Measurements from ENCODE around the gene BRAF. TPM values are rescaled to one million over a fixed set of nuclear protein-coding genes. Genes with fewer than 3 reads are reported as not detected.
"Not testable (repeated sequence)": the region's sequence is repeated elsewhere in the genome, so short reads cannot be mapped to it uniquely, and the experiment has no call there.

Gene BRAF
- total RNA-seq, 1 donor: 106 TPM

DNA sequence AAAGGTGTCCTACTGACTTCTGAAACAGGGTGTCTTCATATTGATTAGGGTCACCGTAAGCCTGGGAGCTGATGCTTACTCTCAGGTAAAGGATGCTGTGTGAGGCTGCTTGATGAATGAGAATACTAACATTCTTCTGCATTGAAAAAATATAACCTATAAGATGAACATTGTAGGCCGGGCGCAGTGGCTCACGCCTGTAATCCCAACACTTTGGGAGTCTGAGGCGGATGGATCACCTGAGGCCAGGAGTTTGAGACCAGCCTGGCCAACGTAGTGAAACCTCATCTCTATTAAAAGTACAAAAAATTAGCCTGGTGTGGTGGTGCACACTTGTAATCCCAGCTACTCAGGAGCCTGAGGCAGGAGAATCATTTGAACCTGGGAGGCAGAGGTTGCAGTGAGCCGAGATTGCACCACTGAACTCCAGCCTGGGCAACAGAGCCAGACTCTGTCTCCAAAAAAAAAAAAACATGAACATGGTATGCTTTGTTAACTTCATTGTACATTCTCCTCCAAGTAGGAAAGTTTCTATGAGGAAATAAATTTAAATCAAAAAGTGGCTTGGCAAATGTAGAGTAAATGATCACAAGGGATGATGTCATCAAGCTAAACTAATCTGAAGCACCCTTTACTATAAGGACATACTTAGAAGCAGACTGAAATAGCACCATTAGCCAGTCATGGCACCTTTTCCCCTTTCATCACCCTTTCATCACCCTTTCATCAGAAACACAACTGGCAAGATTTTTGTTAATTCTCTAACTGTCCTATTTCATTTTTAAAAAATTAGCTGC is 1.5 kb upstream of the BRAF start:
- H3K4me3 ChIP-seq (ENCODE audit: low read length): no peak overlapping the region
- no peaks in the 10 kb centered on the region for H3K27me3 ChIP-seq (ENCODE audit: insufficient read depth, low read length)
- H3K9me3 ChIP-seq (ENCODE audit: low read depth, low read length): no peaks in the 10 kb centered on the region
- peaks cover 15% of the 10 kb centered on the region for H3K4me1 ChIP-seq (ENCODE audit: insufficient read depth, low read length)

DNA sequence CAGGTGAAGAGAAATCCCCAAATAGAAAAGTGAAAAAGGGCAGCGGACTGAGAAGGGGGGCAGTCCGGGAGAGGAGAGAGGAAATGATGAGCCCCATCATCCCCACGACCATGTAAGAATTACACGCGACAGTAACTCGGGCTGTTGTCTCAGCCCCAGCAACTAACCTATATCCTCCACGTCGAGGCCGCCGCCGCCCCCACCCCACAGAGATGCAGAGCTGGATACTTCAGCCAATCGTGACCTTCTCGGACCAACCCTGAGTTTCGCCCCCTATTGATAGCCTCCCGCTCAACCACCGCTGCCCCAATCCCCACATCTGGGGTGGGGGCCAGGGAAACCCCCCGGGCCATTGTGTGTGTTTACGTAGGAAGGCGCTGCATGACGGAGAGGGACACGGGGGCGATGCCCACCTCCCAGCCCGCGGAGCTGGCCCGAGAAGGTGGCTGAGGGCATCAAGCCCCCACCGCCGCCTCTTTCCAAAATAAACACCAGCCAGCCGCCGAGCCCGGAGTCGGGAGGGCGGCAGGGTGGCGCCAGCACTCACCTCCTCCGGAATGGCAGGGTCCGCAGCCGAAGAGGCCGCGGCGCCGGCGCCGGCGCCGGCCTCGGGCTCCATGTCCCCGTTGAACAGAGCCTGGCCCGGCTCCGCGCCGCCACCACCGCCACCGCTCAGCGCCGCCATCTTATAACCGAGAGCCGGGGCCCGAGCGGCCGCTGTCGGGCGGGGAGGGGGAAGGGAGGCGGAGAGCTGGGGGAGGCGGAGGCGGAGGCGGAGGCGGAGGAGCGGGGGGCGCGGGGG is 509 bp downstream of the BRAF start:
- Histone ChIP-seq H3K4me1 (ENCODE audit: insufficient read depth, low read length) (peaks cover 15% of the 10 kb centered on the region), H3K27me3 (ENCODE audit: insufficient read depth, low read length) (no peaks in the 10 kb centered on the region), H3K4me3 (ENCODE audit: low read length) (peak overlapping the region; percentile 98), H3K9me3 (ENCODE audit: low read depth, low read length) (no peaks in the 10 kb centered on the region)

DNA sequence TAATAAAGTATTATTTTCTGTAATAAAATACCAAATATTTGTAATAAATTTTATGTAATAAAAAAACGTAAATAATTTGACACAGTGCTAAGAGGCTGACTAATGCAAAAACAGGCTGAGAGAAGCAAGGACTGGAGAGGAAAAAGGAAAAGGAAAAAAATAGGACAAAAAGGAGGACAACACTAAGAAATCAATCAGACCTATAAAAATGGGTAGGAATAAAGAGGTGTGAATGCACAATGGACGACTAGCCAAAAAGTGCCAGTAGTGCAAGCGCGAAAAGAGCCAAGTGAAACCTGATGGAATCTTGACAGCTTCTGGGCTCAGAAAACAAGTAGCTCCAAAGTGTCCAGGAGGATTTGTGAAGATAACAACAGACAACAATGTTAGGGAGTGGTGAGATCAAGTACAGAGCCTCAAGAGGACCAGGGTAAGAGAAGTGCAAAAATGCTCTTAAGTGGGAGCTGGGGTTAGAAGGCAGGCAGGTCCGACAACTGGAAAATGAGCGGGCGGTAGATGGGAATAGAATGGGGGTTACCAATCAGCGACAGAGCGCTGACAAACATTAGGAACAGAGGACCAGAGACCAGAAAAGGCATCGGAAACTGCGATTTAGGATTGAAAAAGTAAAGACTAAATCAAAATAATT is 1.2 kb downstream of the BRAF start:
- Histone ChIP-seq H3K27me3 (ENCODE audit: insufficient read depth, low read length) (no peaks in the 10 kb centered on the region), H3K4me1 (ENCODE audit: insufficient read depth, low read length) (peaks cover 15% of the 10 kb centered on the region), H3K9me3 (ENCODE audit: low read depth, low read length) (no peaks in the 10 kb centered on the region), H3K4me3 (ENCODE audit: low read length) (peak overlapping the region; percentile 98)

DNA sequence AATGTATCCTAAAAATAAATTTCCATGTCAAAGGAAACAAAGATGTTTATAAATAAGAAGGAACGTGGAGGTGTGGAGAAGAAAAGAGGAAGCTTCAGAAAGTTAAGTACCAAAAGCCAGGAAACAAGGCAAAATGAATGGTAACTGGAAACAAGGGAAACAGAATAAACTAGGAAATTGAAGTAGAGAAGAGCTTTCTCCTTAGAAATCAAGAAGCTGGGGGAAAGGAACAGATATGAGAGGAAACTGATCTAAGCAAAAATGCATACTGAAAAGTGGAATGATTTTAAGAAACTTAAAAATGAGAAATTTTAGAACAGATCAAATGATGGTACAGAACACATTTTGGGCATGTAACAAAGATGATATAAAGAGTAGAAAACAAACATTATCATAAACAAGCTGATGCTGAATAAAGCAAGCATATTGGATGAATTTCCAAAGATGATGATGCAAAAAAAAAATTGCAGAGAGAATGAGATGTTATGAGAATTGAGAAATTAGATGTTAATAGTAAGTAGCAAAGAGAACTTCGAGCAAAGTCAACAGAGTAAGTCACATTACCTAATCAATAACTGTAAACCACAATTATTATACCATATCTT is 1.9 kb downstream of the BRAF start:
- no peaks in the 10 kb centered on the region for H3K27me3 ChIP-seq (ENCODE audit: insufficient read depth, low read length)
- no peak overlapping the region for H3K4me3 ChIP-seq (ENCODE audit: low read length)
- H3K9me3 ChIP-seq (ENCODE audit: low read depth, low read length): no peaks in the 10 kb centered on the region
- peaks cover 15% of the 10 kb centered on the region for H3K4me1 ChIP-seq (ENCODE audit: insufficient read depth, low read length)

DNA sequence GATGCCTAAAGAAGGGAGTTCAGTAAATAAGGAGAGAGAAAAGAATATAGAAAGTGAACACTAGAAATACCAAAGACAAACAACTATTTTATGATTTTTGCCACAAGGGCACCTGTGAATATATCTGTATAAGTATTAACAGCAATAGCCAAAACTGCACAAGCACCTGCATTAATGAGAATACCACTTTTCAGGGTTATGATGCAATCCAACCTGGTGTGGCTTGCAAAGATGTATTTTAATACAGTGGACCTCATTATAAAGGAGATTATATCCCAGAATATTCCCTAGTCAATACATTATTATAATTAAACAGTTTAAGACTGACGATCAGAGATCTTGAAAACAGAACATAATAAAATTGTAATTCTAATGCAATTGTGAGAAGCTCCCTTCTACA is 4.0 kb downstream of the BRAF start:
- Histone ChIP-seq H3K4me3 (ENCODE audit: low read length) (no peak overlapping the region), H3K27me3 (ENCODE audit: insufficient read depth, low read length) (no peaks in the 10 kb centered on the region), H3K4me1 (ENCODE audit: insufficient read depth, low read length) (peaks cover 19% of the 10 kb centered on the region), H3K9me3 (ENCODE audit: low read depth, low read length) (no peaks in the 10 kb centered on the region)

DNA sequence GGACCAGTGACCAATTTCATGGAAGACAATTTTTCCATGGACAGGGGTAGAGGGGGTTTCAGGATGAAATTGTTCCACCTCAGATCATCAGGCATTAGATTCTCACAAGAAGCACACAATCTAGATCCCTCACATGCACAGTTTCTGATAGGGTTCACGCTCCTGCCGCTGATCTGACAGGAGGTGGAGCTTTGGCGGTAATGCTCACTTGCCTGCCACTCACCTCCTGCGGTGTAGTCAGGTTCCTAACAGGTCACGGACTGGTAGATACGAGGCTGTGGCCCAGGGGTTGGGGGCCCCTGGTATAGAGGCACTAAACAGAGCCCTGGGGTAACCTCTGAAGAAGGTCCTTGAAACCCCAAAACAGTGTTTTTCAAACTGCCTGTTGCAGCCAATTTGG is 6.5 kb downstream of the BRAF start:
- H3K4me1 ChIP-seq (ENCODE audit: insufficient read depth, low read length): peaks cover 7% of the 10 kb centered on the region
- no peaks in the 10 kb centered on the region for H3K9me3 ChIP-seq (ENCODE audit: low read depth, low read length)
- no peak overlapping the region for H3K4me3 ChIP-seq (ENCODE audit: low read length)
- H3K27me3 ChIP-seq (ENCODE audit: insufficient read depth, low read length): no peaks in the 10 kb centered on the region

DNA sequence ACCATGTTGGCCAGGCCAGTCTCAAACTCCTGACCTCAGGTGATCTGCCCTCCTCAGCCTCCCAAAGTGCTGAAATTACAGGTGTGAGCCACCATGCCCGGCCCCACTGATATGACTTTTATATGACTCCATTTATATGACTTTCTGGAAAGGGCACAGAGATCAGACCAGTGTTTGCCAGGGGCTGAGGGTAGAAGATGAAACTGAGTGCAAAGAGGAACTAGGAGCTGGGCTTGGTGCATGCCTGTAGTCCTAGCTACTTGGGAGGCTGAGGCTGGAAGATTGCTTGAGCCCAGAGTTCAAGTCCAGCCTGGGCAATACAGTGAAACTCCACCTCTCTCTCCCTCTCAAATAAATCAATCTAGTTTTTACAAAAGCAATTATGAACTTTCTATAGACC is 7.5 kb downstream of the BRAF start:
- peaks cover 6% of the 10 kb centered on the region for H3K4me1 ChIP-seq (ENCODE audit: insufficient read depth, low read length)
- H3K27me3 ChIP-seq (ENCODE audit: insufficient read depth, low read length): no peaks in the 10 kb centered on the region
- no peaks in the 10 kb centered on the region for H3K9me3 ChIP-seq (ENCODE audit: low read depth, low read length)
- H3K4me3 ChIP-seq (ENCODE audit: low read length): no peak overlapping the region

DNA sequence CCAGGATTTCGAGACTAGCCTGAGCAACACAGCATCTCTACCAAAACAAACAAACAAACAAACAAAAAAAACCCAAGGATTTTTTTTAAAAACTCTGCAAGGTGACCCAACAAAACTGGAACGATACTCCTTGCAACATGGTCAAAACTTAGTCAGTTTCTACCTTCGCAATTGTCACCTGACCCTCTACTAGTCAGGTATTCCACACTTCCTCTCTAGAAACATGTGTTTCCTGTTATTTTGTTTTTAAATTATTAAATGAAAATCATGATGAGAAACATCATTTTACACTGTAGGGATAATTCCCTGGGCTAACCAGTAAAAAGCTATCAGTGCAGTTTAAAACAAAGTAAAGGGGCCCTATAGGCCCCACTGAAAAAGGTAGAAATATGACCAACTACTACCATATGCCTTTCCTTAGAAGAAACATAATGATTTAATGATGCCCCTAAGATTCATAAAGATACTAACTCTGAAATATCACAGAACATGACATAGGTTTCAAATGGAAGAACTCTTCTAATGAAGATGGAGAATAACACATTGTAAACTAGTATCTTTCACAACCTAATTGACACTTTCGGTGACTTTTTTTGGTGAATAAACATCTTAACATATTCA is 8.7 kb downstream of the BRAF start:
- Histone ChIP-seq H3K4me1 (ENCODE audit: insufficient read depth, low read length) (peaks cover 6% of the 10 kb centered on the region), H3K9me3 (ENCODE audit: low read depth, low read length) (no peaks in the 10 kb centered on the region), H3K27me3 (ENCODE audit: insufficient read depth, low read length) (no peaks in the 10 kb centered on the region), H3K4me3 (ENCODE audit: low read length) (no peak overlapping the region)

DNA sequence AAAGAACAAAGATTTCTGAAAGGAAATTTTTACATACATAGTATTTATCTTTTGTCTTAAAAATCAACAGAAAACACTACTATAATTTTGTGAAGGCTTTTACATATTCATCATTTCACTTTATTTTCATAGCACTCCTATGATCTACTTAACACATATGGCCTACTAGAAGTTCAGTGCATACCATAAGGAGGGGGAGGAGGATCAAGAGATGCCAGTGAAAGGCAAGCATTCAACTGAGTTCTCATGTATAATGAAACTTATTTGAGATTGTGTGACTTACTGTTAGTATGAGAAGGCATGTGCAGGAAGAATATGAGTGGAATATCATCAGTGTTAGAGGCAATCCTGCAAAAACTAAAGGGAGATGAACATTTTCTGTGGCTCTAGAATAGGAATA is 10.6 kb downstream of the BRAF start:
- Histone ChIP-seq H3K4me3 (ENCODE audit: low read length) (no peak overlapping the region), H3K9me3 (ENCODE audit: low read depth, low read length) (no peaks in the 10 kb centered on the region), H3K4me1 (ENCODE audit: insufficient read depth, low read length) (peaks cover 6% of the 10 kb centered on the region), H3K27me3 (ENCODE audit: insufficient read depth, low read length) (no peaks in the 10 kb centered on the region)

DNA sequence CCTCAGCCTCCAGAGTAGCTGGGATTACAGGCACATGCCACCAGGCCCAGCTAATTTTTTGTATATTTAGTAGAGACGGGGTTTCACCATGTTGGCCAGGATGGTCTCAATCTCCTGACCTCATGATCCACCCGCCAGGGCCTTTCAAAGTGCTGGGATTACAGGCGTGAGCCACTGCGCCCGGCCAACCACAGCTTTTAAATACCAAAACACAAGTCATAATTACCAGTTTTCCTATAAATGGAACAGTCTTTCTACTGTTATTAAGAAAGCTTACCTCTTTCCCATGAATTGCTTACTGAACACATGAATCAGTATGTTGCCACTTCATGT is 11.2 kb downstream of the BRAF start:
- H3K4me3 ChIP-seq (ENCODE audit: low read length); H3K27me3 ChIP-seq (ENCODE audit: insufficient read depth, low read length); H3K4me1 ChIP-seq (ENCODE audit: insufficient read depth, low read length); H3K9me3 ChIP-seq (ENCODE audit: low read depth, low read length): not testable (repeated sequence)

DNA sequence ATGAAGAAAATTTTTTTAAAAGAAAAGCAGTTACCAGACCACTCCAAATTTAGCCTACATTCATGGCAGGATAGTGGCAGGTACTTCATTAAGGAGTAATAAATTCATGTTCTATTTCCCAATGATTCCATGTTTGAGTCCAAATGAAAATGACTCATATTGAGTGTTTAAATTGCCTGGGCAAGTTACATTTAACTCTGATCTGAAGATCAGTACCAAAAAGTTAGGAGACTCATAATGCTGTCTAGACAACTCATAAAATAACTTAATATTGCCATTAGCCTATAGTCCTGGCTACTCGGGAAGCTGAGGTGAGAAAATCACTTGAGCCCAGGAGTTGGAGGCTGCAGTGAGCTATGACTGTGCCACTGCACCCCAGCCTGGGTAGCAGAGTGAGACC is 13.0 kb downstream of the BRAF start:
- no peaks in the 10 kb centered on the region for H3K27me3 ChIP-seq (ENCODE audit: insufficient read depth, low read length)
- H3K4me3 ChIP-seq (ENCODE audit: low read length): no peak overlapping the region
- peaks cover 3% of the 10 kb centered on the region for H3K4me1 ChIP-seq (ENCODE audit: insufficient read depth, low read length)
- H3K9me3 ChIP-seq (ENCODE audit: low read depth, low read length): no peaks in the 10 kb centered on the region

DNA sequence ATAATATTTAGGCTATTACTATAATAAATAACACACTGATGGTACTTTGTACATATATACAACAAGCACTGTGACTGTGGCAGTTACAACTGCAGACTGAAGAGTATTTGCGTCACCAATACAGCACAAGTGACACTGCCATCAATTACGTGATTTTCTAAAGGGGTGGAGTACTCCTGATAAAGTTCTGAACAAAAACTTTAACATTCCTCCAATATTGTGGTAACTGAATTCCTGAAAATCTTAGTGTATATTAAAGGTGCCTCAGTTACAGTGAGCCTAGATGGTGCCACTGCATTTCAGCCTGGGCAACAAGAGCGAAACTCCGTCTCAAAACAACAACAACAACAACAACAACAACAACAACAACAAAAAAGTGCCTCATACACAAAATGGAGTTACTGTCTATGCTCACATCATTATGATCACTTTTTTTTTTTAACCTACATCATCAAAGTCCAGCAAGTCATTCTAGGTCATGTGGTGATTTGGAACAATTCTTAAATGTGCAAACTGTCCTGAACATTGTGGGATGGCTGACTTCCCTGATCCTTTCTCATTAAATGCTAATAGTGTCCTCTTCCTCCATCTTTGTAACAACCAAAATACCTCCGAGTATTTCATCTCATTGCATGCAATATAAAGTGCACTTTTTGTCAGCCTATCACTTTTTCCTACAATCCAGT is 15.1 kb downstream of the BRAF start:
- Histone ChIP-seq H3K4me3 (ENCODE audit: low read length) (no peak overlapping the region), H3K27me3 (ENCODE audit: insufficient read depth, low read length) (no peaks in the 10 kb centered on the region), H3K4me1 (ENCODE audit: insufficient read depth, low read length) (no peaks in the 10 kb centered on the region), H3K9me3 (ENCODE audit: low read depth, low read length) (no peaks in the 10 kb centered on the region)

DNA sequence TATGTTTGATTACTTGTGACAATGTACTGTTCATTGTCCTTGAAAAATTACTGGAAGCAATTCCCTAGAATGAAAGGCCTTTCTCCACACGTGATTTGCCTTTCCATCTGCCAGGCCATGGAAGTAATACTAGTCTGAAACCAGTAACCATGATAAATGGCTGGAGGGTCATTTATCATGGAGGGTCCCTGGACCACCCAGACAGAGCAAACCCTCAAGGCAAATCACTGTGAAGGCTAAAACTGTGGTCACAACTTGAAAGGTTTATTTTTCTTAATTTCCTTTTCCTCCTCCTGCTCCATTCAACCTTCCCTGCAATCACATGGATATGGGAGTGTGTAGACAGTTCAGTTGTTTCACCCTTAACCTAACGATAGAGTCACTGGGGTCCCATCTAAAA is 16.4 kb downstream of the BRAF start:
- Histone ChIP-seq H3K9me3 (ENCODE audit: low read depth, low read length) (no peaks in the 10 kb centered on the region), H3K4me1 (ENCODE audit: insufficient read depth, low read length) (no peaks in the 10 kb centered on the region), H3K4me3 (ENCODE audit: low read length) (no peak overlapping the region), H3K27me3 (ENCODE audit: insufficient read depth, low read length) (no peaks in the 10 kb centered on the region)

DNA sequence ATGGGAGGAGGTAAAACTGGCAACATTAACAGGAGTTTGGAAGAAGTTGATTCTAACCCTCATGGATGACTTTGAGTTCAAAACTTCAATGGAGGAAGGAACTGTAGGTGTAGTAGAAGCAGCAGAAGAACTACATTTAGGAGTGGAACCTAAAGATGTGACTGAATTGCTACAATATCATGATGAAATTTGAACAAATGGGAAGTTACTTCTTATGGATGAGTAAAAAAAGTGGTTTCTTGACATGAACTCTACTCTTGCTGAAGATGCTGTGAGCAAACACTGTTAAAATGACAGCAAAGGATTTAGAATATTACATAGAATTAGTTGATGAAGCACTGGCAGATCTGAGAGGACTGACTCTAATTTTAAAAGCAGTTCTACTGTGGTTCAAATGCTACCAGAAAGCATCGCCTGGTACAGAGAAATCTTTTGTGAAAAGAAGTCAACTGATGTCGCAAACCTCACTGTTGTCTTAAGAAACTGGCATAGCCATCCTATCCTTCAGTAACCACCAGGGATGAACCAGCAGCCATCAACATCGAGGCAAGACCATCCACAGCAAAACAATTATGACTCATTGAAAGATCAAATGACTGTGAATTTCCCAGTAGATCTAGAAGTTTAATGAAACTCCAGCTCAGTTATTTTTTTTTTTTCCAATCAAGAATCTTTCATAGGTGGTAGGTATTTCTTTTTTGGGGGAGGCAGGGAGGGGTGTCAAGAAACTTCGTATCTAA is 20.8 kb downstream of the BRAF start:
- no peaks in the 10 kb centered on the region for H3K27me3 ChIP-seq (ENCODE audit: insufficient read depth, low read length)

More for the DNA sequence above, 20.8 kb downstream of the BRAF start:
- H3K9me3 ChIP-seq (ENCODE audit: low read depth, low read length): no peaks in the 10 kb centered on the region
- H3K4me3 ChIP-seq (ENCODE audit: low read length): no peak overlapping the region
- peaks cover 11% of the 10 kb centered on the region for H3K4me1 ChIP-seq (ENCODE audit: insufficient read depth, low read length)

Data from mononuclear cell (primary cell).